HG03565 (cell line): ENCODE measurements around the gene TMED3.

Experiments used
- ATAC-seq: cut with Tn5 transposase; IDR thresholded peaks from one replicate; pipeline ENCODE4 v1.9.1; 2021; ENCODE audit warnings: mild to moderate bottlenecking, moderate library complexity; ENCODE audit not compliant: unreplicated experiment

Gene TMED3

GRCh38 chr15:79310985-79311900, at the start of gene TMED3:
Gene TMED3 (plus strand): TSS chr15:79311112. CDS start chr15:79311250, 138 bp downstream.
- ATAC-seq, result peak; percentile 85

DNA sequence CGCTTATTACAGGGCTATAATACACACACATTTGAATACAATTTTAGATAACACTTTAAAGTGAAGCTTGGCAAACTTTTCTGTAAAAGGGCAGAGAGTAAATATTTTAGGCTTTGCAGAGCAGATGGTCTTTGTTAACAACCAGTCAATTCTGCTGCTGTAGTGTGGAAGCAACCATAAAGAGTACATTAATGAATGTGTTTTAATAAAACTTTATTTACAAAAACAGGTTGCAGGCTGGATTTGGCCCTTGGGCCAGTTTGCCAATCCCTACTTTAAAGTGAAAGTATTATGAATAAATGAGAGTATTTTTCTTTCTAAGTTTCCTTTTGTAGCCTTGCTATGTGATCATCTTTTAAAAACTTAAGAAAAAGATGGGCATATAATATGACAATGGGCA, 49.1 kb upstream of the TMED3 start:
- ATAC-seq, result no peak

DNA sequence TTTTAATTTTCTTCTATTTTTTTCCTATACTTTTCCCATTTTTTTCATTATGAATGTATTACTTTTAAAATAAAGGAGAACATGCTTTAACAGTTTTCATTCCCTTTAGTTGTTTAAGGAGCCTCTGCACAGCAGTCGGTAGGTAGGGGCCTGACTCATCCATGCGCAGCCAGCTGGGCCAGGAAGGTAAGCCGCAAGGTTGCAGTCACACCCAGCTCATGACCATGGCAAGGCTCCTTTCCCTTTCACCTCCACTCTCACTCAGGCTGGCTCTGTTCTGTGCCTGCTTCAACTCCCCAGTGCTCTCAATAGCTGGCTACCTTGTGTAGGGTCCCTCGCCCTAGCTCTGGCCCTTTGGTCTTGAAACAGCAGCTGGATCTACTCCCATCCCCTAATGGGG, 45.7 kb upstream of the TMED3 start:
- no peak for ATAC-seq

- ATAC-seq, result no peak
These were observed 44.8 kb upstream of the TMED3 start for GRCh38 chr15:79265987-79266579.

GRCh38 chr15:79282371-79283251, 28.3 kb upstream of the TMED3 start, which contains the start of gene ANKRD34C:
Gene ANKRD34C (plus strand): TSS chr15:79282722. CDS start chr15:79293285, 10,563 bp downstream.
- ATAC-seq, result no peak

DNA sequence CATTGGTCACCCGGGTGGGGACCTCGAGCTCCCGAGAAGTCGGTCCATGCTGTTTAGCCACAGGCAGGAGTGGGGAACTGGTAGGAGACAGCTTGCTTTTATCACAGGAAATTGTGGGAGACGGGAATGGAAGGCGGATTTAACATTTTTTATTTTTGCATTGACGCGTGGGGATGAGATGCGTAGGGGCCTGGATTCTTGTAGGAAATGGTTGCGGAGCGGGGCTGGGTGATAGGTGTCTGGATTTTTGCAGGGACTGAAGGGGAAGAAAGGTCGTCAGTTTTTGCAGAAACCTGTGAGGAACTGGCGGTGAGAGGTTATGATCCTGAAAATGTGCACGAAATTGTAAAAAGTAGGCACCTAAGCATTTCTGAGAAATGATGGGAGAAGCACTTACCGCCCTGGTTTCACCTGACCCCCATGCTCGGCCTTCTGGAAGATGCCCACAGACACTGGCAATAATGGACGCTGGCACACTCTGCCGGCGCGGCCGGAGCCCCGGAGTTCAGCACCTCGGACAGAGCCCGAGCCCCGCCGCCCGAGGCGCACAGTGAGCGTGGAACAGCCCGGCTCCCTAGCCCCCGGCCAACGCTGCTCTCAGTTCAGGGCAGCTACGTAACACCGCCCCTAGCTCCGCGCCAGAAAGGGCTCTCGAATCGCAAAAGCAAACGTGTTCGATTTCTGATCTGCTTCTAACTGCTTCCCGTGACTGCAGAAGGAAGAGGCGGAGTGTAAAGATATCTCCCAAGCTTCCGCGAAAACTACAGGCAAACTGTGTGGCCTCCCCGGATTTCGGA, 27.5 kb upstream of the TMED3 start:
- no peak for ATAC-seq

- no peak for ATAC-seq
These were observed 20.2 kb upstream of the TMED3 start for GRCh38 chr15:79290642-79291275.

- ATAC-seq, result no peak
These were observed 18.9 kb upstream of the TMED3 start for GRCh38 chr15:79292011-79292410.

DNA sequence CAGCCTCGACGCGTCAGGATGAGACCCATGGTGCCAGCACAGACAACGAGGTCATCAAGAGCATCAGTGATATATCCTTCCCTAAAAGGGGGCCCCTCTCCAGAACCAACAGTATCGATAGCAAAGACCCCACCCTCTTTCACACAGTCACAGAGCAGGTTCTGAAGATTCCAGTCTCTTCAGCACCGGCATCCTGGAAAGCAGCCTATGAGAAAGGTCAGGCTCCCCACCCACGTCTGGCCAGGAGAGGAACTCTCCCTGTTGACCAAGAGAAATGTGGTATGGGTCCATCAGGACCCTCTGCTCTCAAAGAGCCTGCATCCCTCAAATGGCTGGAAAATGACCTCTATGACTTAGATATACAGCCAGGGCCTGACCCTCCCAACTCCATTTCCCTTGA, 16.8 kb upstream of the TMED3 start:
- ATAC-seq, result no peak

GRCh38 chr15:79296583-79296982, 14.3 kb upstream of the TMED3 start:
- ATAC-seq, result no peak

DNA sequence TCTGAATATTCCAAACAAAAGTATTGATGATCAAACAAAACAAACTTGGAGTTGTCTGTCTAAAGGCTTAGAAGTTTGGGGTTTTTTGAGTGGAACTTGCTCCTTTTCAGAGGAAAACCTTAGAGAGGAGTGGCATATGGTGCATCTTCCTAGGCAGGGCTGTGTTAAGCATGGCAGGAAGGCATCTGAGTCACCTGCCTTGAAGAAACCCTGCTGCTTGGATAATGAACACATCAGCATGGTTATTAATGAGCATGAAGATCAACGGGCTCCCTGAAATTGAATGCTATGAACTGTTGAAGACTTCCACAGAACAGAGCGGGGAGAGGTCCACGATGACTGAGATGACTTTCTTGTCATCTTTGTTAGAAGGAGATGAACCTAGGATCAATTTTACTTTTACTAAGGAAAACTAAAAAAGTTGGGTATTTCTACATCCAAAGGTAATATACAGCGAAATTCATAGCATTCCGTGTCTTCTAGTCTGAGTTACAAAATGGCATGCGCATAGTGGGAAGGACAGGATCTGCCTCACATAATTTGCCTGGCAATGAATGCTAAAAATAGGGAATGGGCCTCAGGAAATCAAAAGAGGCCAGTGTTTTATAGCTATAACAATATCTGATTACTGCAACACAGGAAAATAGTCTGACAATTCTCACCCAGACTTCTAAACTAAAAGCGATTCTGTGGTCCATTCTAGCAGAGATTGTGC, 11.6 kb upstream of the TMED3 start:
- ATAC-seq, result no peak

GRCh38 chr15:79299841-79300235, 11.1 kb upstream of the TMED3 start:
- ATAC-seq, result no peak

GRCh38 chr15:79307251-79307650, 3.7 kb upstream of the TMED3 start:
- ATAC-seq, result no peak

GRCh38 chr15:79308874-79309273, 2.0 kb upstream of the TMED3 start:
- no peak for ATAC-seq

DNA sequence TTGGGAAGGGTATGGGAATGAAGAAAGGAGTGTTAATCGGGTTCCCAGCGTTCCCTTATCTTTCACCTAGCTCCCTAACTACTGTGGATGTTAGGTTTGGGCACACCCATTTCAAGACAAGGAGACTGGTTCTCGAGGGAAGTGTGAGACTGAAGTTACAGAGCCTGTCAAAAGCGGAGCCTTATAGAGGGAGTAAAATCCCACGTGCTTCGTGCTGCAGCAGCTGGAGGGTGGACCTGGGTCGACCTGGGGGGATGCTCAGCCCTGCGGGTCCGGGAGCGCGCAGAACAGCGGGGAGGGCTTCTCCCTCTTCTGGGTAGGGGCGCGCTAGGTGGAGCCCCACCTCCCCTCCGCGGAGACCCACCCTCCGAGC, 314 bp upstream of the TMED3 start:
- peak; percentile 19 for ATAC-seq

DNA sequence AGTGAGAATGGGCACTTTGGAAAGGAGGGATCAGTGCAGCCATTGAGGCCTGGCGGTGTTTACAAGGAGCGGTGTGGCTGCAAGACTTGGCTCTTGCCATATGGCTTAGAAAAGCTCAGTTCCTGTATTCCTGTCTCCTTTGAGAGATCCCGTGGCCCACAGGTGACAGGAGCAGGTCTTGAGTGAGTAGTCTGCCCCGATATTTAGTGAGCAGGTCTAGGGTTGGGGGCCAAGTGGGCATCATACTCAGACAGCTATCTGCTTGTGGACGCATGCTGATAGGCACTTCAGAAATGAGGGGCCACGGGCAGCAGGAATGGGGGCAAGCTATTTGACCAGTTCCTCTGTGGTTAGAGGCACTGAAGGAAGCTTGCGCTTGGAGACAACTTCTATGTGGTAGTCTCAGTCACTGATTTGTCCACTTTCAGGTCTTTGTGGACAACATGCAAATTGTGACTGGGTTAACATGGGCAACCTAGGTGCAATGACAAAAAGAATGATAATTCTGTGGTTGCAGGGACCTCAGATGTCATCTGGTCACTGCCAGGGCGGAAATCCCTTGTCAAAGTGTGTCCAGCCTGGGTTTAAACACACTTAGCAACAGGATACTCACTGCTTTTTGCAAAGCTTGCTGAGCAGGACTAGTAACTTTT, 1.1 kb downstream of the TMED3 start:
- no peak for ATAC-seq

- ATAC-seq, result no peak
These were observed 3.3 kb downstream of the TMED3 start for GRCh38 chr15:79314186-79314585.

- ATAC-seq, result no peak
These were observed 3.9 kb downstream of the TMED3 start for GRCh38 chr15:79314811-79315210.
